ENCODE data around the gene THEMIS.
"Not testable (repeated sequence)": the region's sequence is repeated elsewhere in the genome, so short reads cannot be mapped to it uniquely, and the experiment has no call there.

The THEMIS gene

GRCh38 chr6:127718694-127719093, 182.2 kb downstream of the THEMIS start:
- no peak for DNase-seq (ENCODE audit: low spot score)

- no peak for DNase-seq (ENCODE audit: low spot score)
Measured at GRCh38 chr6:127717384-127717783, 183.5 kb downstream of the THEMIS start.

GRCh38 chr6:127716465-127716864, 184.4 kb downstream of the THEMIS start:
- DNase-seq (ENCODE audit: low spot score), result no peak

- no peak for DNase-seq (ENCODE audit: low spot score)
Measured at GRCh38 chr6:127710668-127711067, 190.2 kb downstream of the THEMIS start.

- DNase-seq (ENCODE audit: low spot score), result no peak
Measured at GRCh38 chr6:127706216-127706615, 194.6 kb downstream of the THEMIS start.

DNA sequence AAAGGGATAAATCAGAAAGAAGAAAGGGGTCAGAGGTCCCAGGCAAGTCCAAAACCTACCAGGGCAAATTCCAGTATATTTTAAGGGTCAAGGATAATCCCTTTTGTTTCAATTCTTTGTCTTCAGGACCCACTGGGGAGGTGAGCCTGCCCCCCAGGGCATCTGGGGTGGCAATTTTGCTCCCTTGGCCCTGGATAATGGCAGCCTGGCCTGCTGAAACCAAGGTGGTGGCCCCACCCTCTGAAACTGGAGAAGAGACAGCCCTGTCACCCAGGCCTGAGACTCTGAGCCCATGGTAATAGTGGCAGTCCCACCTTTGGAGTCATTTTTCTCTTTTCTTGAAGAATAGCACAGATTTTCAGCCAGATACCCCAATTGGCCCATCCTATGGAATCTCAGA, 205.8 kb downstream of the THEMIS start:
- DNase-seq (ENCODE audit: low spot score), result no peak

DNA sequence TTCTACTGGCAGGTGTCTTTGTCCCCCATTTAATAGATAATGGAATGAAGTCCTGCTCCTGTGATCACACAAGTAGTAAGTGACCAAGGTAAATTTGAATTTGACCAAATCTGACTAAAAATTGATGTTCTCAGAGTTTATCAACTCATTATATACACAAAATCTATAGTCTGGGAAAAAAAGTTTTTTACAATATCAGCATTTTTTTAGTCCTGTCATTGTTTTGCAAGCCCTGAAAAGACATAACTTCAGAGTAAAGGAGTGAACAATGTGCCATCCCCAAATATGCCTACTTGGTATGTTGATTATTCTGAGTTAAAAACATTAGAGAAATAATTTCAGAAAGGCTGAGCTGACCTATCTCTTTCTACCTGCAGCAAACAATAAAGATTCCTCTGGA, 209.7 kb downstream of the THEMIS start:
- no peak for DNase-seq (ENCODE audit: low spot score)

GRCh38 chr6:127690588-127690987, 210.3 kb downstream of the THEMIS start:
- DNase-seq (ENCODE audit: low spot score), result no peak

GRCh38 chr6:127690092-127690491, 210.8 kb downstream of the THEMIS start:
- no peak for DNase-seq (ENCODE audit: low spot score)

DNA sequence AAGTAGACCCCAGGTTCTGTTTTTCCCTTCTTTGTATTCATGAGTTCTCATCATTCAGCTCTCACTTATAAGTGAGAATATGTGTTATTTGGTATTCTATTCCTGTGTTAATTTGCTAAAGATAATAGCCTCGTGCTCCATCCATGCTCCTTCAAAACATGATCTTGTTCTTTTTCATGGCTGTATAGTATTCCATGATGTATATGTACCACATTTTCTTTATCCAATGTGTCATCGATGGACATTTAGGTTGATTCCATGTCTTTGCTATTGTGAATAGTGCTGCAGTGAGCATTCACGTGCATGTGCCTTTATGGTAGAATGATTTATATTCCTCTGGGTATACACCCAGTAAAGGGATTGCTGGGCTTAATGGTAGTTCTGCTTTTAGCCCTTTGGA, 213.4 kb downstream of the THEMIS start:
- not testable (repeated sequence) for DNase-seq (ENCODE audit: low spot score)

GRCh38 chr6:127686084-127686483, 214.8 kb downstream of the THEMIS start:
- no peak for DNase-seq (ENCODE audit: low spot score)

DNA sequence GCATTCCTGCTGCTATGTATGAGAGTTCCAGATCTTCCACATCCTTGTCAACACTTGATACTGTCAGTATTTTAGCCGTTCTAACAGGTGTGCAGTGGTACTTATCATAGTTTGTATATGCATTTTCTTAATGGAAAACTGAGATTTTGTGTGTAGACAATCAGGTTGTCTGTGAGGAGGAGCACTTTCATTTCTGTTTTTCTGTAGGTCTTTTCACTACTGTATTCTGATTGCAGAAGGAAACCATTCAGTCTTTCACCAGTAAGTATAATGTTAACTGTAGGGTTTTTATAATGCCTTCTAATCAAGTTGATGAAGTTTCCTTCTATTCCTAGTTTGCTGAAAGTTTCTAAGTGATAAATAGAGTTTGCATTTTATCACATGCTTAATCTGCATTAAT, 216.4 kb downstream of the THEMIS start:
- no peak for DNase-seq (ENCODE audit: low spot score)

Data from germinal center (tissue), 1 donor.